DMS 273 treated with DMSO at 0.1 percent for 48 hours (cell line): ENCODE measurements around the gene COG5.
A peak's percentile ranks its signal among the peaks of the same experiment; 100 is the strongest.

Experiments used
- DNase-seq: peaks from one replicate; lab custom pipeline; 2025; lab: John Stamatoyannopoulos, UW

The COG5 gene

GRCh38 chr7:107563775-107564552, at the start of gene COG5, which contains the start of gene DUS4L:
TSS of gene COG5 (minus strand) at chr7:107563920. CDS start at chr7:107563896, 24 bp downstream.
TSS of gene DUS4L (plus strand) at chr7:107563971. CDS start at chr7:107567071, 3,100 bp downstream.
- DNase-seq = peak; percentile 40

GRCh38 chr7:107613439-107613838, 49.7 kb upstream of the COG5 start:
- DNase-seq = no peak

- no peak for DNase-seq
Observed at GRCh38 chr7:107610323-107610722, 46.6 kb upstream of the COG5 start.

- DNase-seq = no peak
Observed at GRCh38 chr7:107609811-107610261, 46.1 kb upstream of the COG5 start.

GRCh38 chr7:107606303-107606702, 42.6 kb upstream of the COG5 start:
- DNase-seq = no peak

- peak; percentile 52 for DNase-seq
Observed at GRCh38 chr7:107605218-107605815, 41.6 kb upstream of the COG5 start.

GRCh38 chr7:107600816-107601215, 37.1 kb upstream of the COG5 start:
- DNase-seq = no peak

- no peak for DNase-seq
Observed at GRCh38 chr7:107599262-107599661, 35.5 kb upstream of the COG5 start.

GRCh38 chr7:107597953-107598352, 34.2 kb upstream of the COG5 start:
- DNase-seq = no peak

GRCh38 chr7:107597582-107597916, 33.8 kb upstream of the COG5 start:
- no peak for DNase-seq

GRCh38 chr7:107596881-107597581, 33.3 kb upstream of the COG5 start:
- no peak for DNase-seq

- no peak for DNase-seq
Observed at GRCh38 chr7:107594961-107595737, 31.4 kb upstream of the COG5 start.

GRCh38 chr7:107593025-107593410, 29.3 kb upstream of the COG5 start:
- DNase-seq = no peak

- DNase-seq = peak; percentile 13
Observed at GRCh38 chr7:107592361-107593024, 28.8 kb upstream of the COG5 start.

GRCh38 chr7:107591421-107591820, 27.7 kb upstream of the COG5 start:
- DNase-seq = no peak

GRCh38 chr7:107588529-107589130, 24.9 kb upstream of the COG5 start:
- DNase-seq = no peak

- DNase-seq = no peak
Observed at GRCh38 chr7:107584716-107585115, 21.0 kb upstream of the COG5 start.

- DNase-seq = no peak
Observed at GRCh38 chr7:107582875-107583274, 19.2 kb upstream of the COG5 start.

GRCh38 chr7:107581387-107582013, 17.8 kb upstream of the COG5 start:
- no peak for DNase-seq

- DNase-seq = no peak
Observed at GRCh38 chr7:107580716-107581383, 17.1 kb upstream of the COG5 start.
